SHP77 (cell line): Measurements from ENCODE around the gene OR1E2.
A peak's percentile ranks its signal among the peaks of the same experiment; 100 is the strongest.
"Not testable (repeated sequence)": the region's sequence is repeated elsewhere in the genome, so short reads cannot be mapped to it uniquely, and the experiment has no call there.

Experiments
- DNase-seq, 2 experiments: peaks; one replicate each; lab custom pipeline; 2025; lab: John Stamatoyannopoulos, UW

Gene OR1E2

DNA sequence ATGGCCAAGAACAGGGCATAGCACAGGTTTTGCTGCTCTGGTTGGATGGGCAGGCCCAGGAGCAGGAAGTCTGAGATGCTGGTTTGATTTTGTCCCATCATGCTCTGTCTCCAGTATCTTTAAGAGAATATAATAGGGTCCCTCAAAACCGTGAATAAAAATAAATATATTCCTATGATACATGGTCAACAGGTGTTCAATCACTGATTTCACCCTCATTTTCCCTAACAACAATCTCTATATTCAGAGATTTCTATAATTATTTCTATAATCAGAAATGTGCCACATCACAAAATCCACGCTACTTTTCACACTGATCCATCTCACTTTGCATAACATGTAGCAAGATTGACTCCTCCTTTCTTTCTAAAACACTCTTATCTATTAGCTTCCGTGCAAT is at the start of gene OR1E2:
TSS of gene OR1E2 (minus strand) at position 101 of the 400 bp plus-strand sequence. CDS start at position 101, 0 bp downstream.
- no peak for DNase-seq

GRCh38 chr17:3482852-3483251 is 49.2 kb upstream of the OR1E2 start:
- no peak for DNase-seq

DNA sequence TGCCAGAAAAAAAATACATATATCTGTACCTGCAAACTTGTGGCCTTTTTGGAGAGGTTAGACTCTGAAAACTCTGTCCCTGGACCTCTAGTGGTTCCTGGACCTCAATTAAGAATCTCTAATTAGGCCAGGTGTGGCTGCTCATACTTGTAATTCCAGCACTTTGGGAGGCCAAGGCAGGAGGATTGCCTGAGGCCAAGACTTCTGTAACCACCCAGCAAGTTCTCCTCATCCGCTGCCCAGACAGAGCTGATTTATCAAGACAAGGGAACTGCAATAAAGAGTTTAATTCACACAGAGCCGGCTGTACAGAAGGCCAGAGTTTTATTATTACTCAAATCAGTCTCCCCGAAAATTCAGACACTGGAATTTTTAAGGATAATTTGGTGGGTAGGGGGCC is 46.3 kb upstream of the OR1E2 start:
- no peak for DNase-seq

- DNase-seq: no peak
Observed at GRCh38 chr17:3475812-3476610, 42.4 kb upstream of the OR1E2 start, which contains the start of gene ASPA. Gene ASPA (plus strand): TSS chr17:3475997. CDS start chr17:3476160, 163 bp downstream.

DNA sequence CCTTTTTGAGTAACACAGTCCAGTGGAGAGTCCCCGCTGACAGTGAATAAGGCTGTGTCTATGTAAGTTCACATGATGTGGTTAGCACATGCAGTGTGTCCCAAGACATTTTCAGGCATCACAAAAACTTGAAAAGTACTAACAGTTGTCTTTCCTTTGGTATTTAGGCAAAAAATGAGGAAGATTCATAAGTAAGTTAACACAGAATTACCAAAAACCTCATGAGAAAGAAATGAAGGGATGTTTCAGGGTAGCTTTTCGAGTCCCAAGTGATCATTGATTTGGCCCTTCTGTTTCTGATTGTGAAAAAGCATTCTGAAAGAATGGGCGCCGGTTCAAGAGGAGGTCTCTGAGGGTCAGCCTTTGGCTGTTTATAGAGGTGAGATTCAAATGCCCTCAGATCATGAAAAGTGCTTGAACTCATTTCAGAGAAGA is 41.6 kb upstream of the OR1E2 start:
- no peak for DNase-seq

DNA sequence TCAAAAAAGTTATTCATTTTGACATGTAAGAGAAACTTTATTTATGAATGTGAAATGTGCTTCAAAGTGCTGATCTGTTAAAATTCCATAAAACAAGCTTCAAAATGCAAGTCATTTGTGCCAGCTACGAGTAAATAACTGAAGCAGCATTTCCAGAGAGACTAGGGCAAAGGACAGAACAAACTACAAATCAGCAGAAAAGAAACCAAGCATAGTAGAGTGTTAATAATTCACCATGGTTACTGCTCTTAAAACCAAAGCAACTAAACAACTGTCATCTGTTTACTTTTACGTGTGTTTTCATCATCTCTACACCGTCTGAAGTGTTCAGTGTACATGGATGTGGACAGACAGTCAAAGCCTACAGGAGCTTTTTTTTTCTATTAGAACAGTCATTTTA is 40.6 kb upstream of the OR1E2 start:
- DNase-seq: no peak

- no peak for DNase-seq
Observed at GRCh38 chr17:3472137-3472536, 38.5 kb upstream of the OR1E2 start.

DNA sequence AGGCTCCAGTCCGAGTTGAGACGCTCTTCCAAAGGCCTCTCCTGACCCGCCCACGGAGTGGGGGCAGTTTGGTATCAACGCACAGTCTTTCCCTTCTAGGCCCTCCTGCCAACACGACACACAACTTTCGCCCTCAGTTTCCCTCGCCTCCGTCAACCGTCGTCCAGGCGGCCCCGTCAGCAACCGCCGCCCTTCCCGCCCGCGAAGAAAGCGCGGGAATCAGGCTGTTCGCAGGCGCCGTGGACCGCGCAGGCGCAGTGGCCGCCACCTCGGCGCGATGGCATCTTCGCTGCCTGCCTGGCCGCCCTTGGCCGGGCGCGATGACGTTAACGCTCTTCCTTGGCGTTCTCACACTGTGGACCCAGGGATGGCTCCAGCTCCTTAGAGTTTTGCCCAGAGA is 38.0 kb upstream of the OR1E2 start, which contains the start of gene SPATA22:
TSS of gene SPATA22 (minus strand) at position 221 of the 400 bp plus-strand sequence. CDS start 2,494 bp downstream, outside the sequence.
- no peak for DNase-seq

- no peak for DNase-seq
Observed at GRCh38 chr17:3469529-3469928, 35.9 kb upstream of the OR1E2 start.

DNA sequence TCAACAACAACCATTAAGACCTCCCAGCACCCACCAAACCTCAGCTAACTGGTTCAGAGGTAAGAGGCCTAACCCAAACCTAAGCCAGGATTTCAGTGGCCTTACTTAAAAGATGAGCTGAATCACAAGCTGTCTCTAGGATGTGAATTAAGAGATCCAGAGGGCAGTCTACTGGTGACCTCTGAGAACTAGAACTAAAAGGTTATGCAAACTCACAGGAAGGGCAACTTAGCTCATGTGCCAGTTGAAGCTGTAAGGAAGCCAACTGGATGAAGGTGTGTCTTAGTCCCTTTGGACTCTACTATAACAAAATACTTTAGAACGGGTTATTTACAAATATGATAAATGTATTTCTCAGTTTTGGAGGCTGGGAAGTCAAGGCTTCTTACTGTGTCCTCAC is 32.7 kb upstream of the OR1E2 start:
- DNase-seq: not testable (repeated sequence)

- no peak for DNase-seq
Observed at GRCh38 chr17:3448059-3448665, 14.5 kb upstream of the OR1E2 start.

GRCh38 chr17:3447625-3448024 is 14.0 kb upstream of the OR1E2 start:
- DNase-seq: peak in 1 of 2 experiments; percentile 1

DNA sequence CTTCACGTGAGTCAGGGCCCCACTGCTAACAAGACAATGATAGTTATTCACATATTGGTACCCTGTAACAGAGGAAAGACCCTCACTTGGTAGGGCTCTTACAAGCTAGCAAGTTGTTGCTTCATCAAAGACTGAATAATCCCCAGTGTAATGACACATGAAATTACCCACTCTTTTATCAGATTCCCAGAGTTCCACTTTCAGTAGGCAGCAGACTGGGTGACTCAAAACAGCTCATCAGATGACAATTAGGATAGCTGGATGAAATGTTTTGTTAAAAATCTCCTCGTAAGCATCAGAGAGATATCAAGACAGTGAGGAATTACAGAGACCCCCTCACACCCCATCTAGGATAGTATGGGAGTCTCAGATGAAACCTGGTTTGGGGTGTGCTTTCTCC is 6.8 kb upstream of the OR1E2 start:
- no peak for DNase-seq

DNA sequence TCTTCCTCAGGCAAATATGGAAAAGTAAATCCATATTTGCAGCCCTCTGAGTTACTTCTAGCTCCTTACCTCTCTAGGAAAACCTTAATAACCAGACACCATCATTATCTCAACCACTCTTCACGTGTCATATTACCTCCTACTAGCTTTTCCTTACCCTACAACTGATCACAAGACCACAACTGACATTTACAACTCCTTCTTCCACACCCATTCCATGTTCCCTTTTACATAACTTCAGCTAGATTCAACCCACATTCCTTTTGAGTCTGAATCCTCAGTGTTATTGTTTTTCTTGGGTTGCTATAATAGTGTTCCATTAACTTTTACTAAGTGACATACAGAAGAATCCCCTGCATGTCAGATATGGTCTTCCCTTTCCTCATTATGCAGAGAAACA is 4.7 kb upstream of the OR1E2 start:
- DNase-seq: no peak

DNA sequence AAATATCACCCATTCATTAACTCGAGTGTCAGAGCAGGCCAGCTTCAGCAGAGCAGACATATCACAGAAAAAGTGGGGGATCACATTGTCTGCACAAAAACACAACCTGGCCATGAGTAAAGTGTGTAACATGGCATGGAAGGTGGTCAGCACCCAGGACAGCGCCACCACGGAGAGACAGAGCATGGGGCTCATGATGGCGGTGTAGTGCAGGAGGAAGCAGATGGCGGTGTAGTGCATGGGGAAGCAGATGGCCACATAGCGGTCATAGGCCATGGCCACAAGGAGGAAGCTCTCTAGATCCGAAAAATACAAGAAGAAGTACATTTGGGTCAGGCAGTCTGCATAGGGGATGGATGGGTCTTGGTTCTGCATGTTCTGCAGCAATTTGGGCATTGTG is 426 bp downstream of the OR1E2 start:
- DNase-seq: not testable (repeated sequence)

DNA sequence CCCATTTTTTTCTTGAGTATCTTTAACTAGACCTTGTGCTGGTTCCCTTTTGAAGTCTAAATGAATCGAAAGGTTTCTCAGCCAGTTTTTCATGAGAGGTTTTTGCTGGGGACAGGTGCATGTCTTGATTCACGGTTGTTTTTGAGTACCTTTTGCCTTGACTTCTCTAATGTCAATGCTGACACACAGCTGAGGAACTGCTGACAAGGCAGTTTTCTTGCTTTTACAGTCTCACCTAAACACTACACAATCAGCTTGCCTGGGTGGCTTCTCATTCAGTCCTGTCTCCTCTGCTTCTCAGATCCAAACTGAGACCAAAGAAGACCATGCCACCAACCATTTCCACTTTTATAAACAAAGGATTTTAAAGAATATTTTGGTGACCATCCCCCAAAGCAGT is 15.4 kb downstream of the OR1E2 start:
- no peak for DNase-seq

DNA sequence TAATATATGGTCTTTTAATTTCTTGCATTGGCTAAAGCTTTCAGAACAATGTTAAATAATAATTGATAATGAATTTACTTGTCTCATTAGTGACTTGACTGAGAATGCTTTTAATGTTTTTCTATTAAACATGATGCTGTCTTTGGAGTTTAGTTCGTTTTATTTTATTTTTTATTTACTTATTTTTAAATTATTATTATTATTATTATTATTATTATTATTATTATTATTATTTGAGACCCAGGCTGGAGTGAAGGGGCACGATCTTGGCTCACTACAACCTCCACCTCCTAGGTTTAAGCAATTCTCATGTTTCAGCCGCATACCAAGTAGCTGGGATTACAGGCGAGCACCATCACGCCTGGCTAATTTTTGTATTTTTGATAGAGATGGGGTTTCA is 18.0 kb downstream of the OR1E2 start:
- DNase-seq: no peak

GRCh38 chr17:3412216-3412615 is 21.4 kb downstream of the OR1E2 start:
- not testable (repeated sequence) for DNase-seq

DNA sequence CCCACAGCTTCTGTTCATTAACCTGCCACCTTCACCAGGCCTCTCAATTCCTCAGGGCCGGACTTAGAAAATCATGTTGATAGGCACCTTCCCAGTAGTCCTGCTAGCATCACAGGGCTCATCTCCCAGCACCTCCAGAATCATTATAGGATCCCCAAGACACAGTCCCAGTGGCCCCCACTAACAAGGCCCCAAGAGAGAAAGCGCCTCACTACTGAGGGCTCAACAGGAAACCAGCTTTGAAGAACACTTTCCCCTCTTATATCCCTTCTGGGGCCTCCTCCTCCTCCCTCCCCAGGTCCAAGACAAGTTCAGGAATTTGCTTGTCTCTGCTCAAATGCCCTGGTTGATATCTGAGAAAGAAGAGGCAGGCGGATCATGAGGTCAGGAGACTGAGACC is 22.6 kb downstream of the OR1E2 start, which contains the start of gene OR3A3:
TSS of gene OR3A3 (plus strand) at position 301 of the 400 bp plus-strand sequence.
- DNase-seq: no peak

DNA sequence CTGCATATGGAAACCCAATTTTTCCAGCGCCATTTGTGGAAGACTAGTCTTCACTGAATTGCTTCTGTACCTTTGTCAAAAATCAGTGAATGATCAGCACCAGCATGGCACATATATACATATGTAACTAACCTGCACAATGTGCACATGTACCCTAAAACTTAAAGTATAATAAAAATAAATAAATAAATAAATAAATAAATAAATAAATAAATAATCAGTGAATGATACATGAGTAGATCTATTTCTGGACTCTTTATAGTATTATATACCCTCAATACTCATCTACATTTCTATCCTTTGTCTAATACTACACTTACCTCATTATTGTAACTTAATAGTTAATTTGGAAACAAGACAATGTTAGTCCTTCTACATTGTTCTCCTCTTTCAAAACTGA is 29.8 kb downstream of the OR1E2 start:
- DNase-seq: not testable (repeated sequence)

- no peak for DNase-seq
Observed at GRCh38 chr17:3401786-3402185, 31.9 kb downstream of the OR1E2 start.

GRCh38 chr17:3400055-3400454 is 33.6 kb downstream of the OR1E2 start:
- DNase-seq: peak; percentile 12 to 36

DNA sequence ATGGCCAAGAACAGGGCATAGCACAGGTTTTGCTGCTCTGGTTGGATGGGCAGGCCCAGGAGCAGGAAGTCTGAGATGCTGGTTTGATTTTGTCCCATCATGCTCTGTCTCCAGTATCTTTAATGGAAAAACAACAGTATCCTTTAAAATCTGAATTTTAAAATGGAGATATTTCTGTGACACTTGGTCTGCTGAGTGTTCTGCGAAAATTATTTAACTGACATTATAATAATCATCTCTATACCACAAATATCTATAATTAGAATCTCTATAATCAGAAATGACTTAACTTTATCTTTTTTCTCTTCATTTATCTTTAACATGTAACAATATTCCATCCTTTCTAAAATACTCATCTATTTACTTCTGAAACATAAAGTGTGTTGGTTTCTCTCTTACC is 35.3 kb downstream of the OR1E2 start, which contains the start of gene OR1E1:
TSS of gene OR1E1 (minus strand) at position 101 of the 400 bp plus-strand sequence. CDS start at position 101, 0 bp downstream.
- no peak for DNase-seq
